COR-L47 (cell line): ENCODE data around the gene TBC1D24.
A peak's percentile ranks its signal among the peaks of the same experiment; 100 is the strongest.

ENCODE experiments used
- DNase-seq: peaks from one replicate; lab custom pipeline; 2025; lab: John Stamatoyannopoulos, UW

Gene TBC1D24

GRCh38 chr16:2450535-2450934 is 24.4 kb upstream of the TBC1D24 start:
- no peak for DNase-seq

- DNase-seq, result no peak
These were observed 23.9 kb upstream of the TBC1D24 start for GRCh38 chr16:2450975-2451381.

- no peak for DNase-seq
These were observed 23.0 kb upstream of the TBC1D24 start for GRCh38 chr16:2451851-2452320.

GRCh38 chr16:2452650-2453049 is 22.3 kb upstream of the TBC1D24 start:
- no peak for DNase-seq

GRCh38 chr16:2455081-2455845 is 19.7 kb upstream of the TBC1D24 start:
- DNase-seq, result no peak

GRCh38 chr16:2456551-2457153 is 18.3 kb upstream of the TBC1D24 start:
- no peak for DNase-seq

- DNase-seq, result no peak
These were observed 17.7 kb upstream of the TBC1D24 start for GRCh38 chr16:2457267-2457666.

- no peak for DNase-seq
These were observed 17.0 kb upstream of the TBC1D24 start for GRCh38 chr16:2457946-2458345.

- DNase-seq, result no peak
These were observed 15.9 kb upstream of the TBC1D24 start for GRCh38 chr16:2458887-2459646.

GRCh38 chr16:2459647-2460390 is 15.1 kb upstream of the TBC1D24 start, which contains the start of gene TEDC2:
TSS of gene TEDC2 (plus strand) at chr16:2460109. CDS start at chr16:2460145, 36 bp downstream.
- peak; percentile 96 for DNase-seq

GRCh38 chr16:2460391-2460713 is 14.6 kb upstream of the TBC1D24 start:
- no peak for DNase-seq

GRCh38 chr16:2460916-2461315 is 14.0 kb upstream of the TBC1D24 start:
- DNase-seq, result no peak

GRCh38 chr16:2462031-2462866 is 12.7 kb upstream of the TBC1D24 start:
- no peak for DNase-seq

- no peak for DNase-seq
These were observed 10.6 kb upstream of the TBC1D24 start for GRCh38 chr16:2464333-2464732.

GRCh38 chr16:2465653-2466415 is 9.1 kb upstream of the TBC1D24 start:
- DNase-seq, result no peak

- DNase-seq, result no peak
These were observed 8.0 kb upstream of the TBC1D24 start for GRCh38 chr16:2466667-2467527.

GRCh38 chr16:2467528-2468232 is 7.2 kb upstream of the TBC1D24 start:
- DNase-seq, result peak; percentile 92

- peak; percentile 89 for DNase-seq
These were observed 6.6 kb upstream of the TBC1D24 start for GRCh38 chr16:2468233-2468724.
